Activated CD8-positive, alpha-beta memory T cell treated with anti-CD3 and anti-CD28 coated beads, Interleukin-2, amount 10 ng/mL, durations not matched to agents 7 days and 5 days (primary cell): ENCODE measurements around the gene GART. TPM values are rescaled to one million over a fixed set of nuclear protein-coding genes. Genes with fewer than 3 reads are reported as not detected.
A peak's percentile ranks its signal among the peaks of the same experiment; 100 is the strongest.

Experiments used
- ATAC-seq: fragments of 150-1000 bp; cut with Tn5 transposase; one replicate; pipeline ENCODE4 v1.10.0; 2021; ENCODE audit warnings: moderate library complexity
- CTCF ChIA-PET: fragments of 350-600 bp; sonication (Branson Sonifier 250); formaldehyde crosslinking; loops from one replicate; lab custom pipeline; 2021; ENCODE audit warnings: antibody characterized with exemption; lab: Charles Lee
- DNase-seq: peaks from one replicate; pipeline ENCODE4 v3.0.0-alpha.2; 2020
- H3K27ac Mint-ChIP-seq: one replicate; pipeline ENCODE4 v1.8.0; 2021; ENCODE audit warnings: mild to moderate bottlenecking, mixed read lengths
- H3K27me3 Mint-ChIP-seq: one replicate; pipeline ENCODE4 v1.8.0; 2021; ENCODE audit warnings: mixed read lengths
- H3K36me3 Mint-ChIP-seq: one replicate; pipeline ENCODE4 v1.8.0; 2021; ENCODE audit warnings: mild to moderate bottlenecking, mixed read lengths
- H3K4me1 Mint-ChIP-seq: one replicate; pipeline ENCODE4 v1.8.0; 2021; ENCODE audit warnings: mixed read lengths
- H3K4me3 Mint-ChIP-seq: one replicate; pipeline ENCODE4 v1.8.0; 2021; ENCODE audit warnings: mild to moderate bottlenecking, moderate library complexity, mixed read lengths
- H3K9me3 Mint-ChIP-seq: one replicate; pipeline ENCODE4 v1.8.0; 2022; ENCODE audit warnings: low read depth, mixed read lengths
- total RNA-seq, 2 experiments: library from RNA; stranded (reverse); gene quantifications; one replicate each; pipeline ENCODE4 v1.2.3, GENCODE V29; 2021

Gene GART
- total RNA-seq, 2 experiments from 2014 or later: 135 to 189 TPM

DNA sequence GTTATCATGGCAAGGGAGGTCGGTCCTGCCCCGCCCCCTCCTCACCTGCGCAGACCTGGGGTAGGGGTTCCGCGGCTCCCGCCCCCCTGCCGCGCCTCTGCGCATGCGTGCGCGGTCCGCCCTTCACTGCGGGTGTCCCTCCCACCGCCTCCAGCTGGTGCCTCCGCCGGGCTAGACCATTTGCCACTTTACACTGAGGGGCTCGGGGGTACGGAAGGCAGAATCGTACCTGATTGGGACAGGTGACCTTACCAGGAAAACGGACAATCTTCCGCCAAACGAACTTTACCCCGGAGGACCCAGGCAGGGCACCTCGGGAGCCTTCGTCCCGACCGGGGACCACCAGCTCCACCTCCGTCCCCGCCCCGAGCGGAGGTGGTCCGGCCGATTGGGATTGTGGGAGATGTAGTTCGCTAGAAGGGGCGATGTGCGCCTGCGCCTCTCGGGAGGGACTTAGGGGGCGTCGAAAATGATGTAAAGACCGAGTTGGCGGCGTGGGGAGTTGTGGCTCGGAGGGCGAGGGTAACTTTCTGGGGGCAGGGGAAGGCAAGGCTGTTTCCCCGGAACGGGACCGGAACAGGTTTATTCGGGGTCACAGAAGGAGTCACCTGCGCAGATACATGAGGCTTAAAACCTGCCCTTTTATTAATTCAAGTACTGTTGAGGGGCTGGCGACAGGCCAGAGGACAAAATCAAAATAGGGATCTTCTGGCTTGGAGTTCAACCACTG, 50.4 kb downstream of the GART start, which contains the start of gene DNAJC28:
DNAJC28 (minus strand) TSS at position 344 of the 730 bp plus-strand sequence. CDS start 2,323 bp downstream, outside the sequence.
- no peaks in the 10 kb centered on the region for H3K9me3 Mint-ChIP-seq
- DNase-seq: peak; percentile 96
- no peaks in the 10 kb centered on the region for H3K36me3 Mint-ChIP-seq
- CTCF ChIA-PET: interaction anchor here (0.9 to 3.6 kb wide), 7 partner anchors 12 to 292 kb away, joined by 3 to 27 read pairs (median 4); partner anchors contain the start of genes DONSON, GART and TMEM50B
- peak; percentile 99 for ATAC-seq
- peaks cover 12% of the 10 kb centered on the region for H3K27me3 Mint-ChIP-seq
- H3K4me3 Mint-ChIP-seq: peak within 1 kb of the TSS; percentile 82
- peak within 1 kb of the TSS; percentile 78 for H3K27ac Mint-ChIP-seq
- H3K4me1 Mint-ChIP-seq: peaks cover 10% of the 10 kb centered on the region

DNA sequence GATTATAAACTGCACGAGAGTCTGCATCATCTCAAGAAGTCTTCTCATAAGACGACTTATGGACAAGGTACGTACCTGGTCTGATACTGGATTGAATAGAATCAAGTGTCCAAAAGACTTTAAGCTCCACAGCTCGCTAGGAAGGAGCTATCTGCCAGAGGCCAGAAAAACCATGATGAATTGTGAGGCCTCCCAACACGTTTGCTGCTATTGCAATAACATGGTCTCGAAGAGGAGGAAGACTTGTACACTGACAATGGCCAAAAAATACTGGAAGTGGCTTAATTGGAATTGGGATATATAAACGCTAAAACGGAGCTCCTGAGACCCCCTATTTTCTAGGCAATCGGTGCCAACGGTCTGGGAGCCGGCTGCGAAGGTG, 50.9 kb downstream of the GART start:
- Mint-ChIP-seq H3K4me3 (peak overlapping the region; percentile 82), H3K27ac (peak overlapping the region; percentile 66), H3K36me3 (no peaks in the 10 kb centered on the region), H3K4me1 (peaks cover 10% of the 10 kb centered on the region), H3K27me3 (peaks cover 7% of the 10 kb centered on the region), H3K9me3 (no peaks in the 10 kb centered on the region)
- CTCF ChIA-PET: interaction anchor here (0.7 to 3.6 kb wide), 8 partner anchors 11 to 433 kb away, joined by 3 to 27 read pairs (median 4); partner anchors contain the start of genes DONSON, GART and TMEM50B
- DNase-seq (no peak), ATAC-seq (no peak)

DNA sequence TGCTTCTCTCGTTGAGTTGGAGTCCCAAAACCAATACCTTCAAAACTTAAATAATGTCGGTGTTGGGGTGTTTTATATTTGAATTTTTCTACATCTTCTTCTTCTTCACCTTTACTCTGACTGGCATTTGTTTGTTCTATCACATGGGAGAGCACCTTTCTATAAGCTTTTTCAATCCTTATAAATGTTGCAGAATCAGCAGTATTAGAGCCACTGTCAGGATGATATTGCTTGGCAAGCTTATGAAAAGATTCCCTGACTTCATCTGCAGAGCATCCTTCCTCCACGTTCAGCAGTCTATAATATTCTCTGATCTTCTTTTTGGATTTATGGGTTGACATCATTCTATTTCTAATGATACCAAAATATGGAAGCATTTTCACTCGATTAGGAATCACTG, 53.0 kb downstream of the GART start:
- H3K36me3 Mint-ChIP-seq: no peaks in the 10 kb centered on the region
- DNase-seq: no peak
- CTCF ChIA-PET: interaction anchor here (3.6 kb wide), 1 partner anchor 9 kb away, joined by 27 read pairs; the partner anchor contains the start of gene TMEM50B
- no peaks in the 10 kb centered on the region for H3K27me3 Mint-ChIP-seq
- H3K4me3 Mint-ChIP-seq: no peak overlapping the region
- ATAC-seq: no peak
- no peak overlapping the region for H3K27ac Mint-ChIP-seq
- peaks cover 10% of the 10 kb centered on the region for H3K4me1 Mint-ChIP-seq
- no peaks in the 10 kb centered on the region for H3K9me3 Mint-ChIP-seq

DNA sequence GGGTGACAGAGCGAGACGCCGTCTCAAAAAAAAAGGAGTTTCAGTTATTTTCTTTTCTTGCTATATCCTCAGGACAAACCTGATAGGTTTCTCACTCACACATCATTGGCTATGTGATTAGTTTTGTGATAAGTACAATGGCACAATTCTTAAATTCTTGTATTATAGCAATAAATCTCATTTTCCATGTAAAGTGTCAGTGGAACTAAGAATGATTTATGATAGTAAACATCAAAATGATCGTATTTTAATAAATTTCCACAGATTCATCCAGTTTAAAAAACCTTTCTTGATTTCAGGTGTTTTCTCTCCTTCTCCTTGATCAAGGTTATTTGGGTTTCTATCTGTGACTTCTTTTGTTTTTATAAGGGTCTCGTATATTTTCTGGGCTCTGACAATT, 53.9 kb downstream of the GART start:
- Mint-ChIP-seq H3K9me3 (no peaks in the 10 kb centered on the region), H3K27ac (no peak overlapping the region), H3K27me3 (no peaks in the 10 kb centered on the region), H3K4me1 (peaks cover 10% of the 10 kb centered on the region), H3K36me3 (no peaks in the 10 kb centered on the region), H3K4me3 (no peak overlapping the region)
- CTCF ChIA-PET: no interaction called here
- no peak for DNase-seq
- no peak for ATAC-seq

DNA sequence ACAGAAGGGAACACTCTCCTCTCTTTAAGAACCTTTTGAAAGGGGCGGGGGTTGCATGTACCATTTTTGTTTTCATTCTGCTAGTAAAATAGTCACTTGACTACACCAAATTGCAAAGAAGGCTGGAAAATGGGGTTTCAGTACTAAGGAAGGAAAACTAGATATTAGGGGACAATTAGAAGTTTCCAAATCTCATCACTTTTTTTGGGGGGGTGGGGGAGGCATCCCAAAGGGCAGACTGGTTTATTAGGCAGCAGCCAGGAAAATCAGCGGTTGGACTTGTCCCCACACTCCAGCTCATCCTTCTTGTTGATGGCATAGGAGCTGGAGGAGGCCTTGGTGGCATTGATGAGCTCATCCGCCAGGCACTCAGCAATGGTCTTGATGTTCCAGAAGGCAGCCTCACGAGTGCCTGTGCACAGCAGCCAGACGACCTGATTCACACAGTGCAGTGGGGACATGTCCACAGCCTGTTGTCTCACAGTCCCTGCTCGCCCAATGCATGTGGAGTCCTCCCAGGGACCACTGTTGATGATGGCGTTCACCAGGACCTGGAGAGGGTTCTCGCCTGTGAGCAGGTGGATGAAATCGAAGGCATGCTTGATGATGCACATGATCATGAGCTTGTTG, 60.5 kb downstream of the GART start:
- no peaks in the 10 kb centered on the region for H3K9me3 Mint-ChIP-seq
- H3K27me3 Mint-ChIP-seq: no peaks in the 10 kb centered on the region
- ATAC-seq (no peak), DNase-seq (no peak)
- H3K36me3 Mint-ChIP-seq: no peaks in the 10 kb centered on the region
- H3K4me3 Mint-ChIP-seq: peak overlapping the region; percentile 91
- peaks cover 13% of the 10 kb centered on the region for H3K4me1 Mint-ChIP-seq
- H3K27ac Mint-ChIP-seq: no peak overlapping the region
- CTCF ChIA-PET: interaction anchor here (0.6 to 1.1 kb wide), 3 partner anchors 36 to 1074 kb away, joined by 3 read pairs; partner anchors contain the start of gene GART

DNA sequence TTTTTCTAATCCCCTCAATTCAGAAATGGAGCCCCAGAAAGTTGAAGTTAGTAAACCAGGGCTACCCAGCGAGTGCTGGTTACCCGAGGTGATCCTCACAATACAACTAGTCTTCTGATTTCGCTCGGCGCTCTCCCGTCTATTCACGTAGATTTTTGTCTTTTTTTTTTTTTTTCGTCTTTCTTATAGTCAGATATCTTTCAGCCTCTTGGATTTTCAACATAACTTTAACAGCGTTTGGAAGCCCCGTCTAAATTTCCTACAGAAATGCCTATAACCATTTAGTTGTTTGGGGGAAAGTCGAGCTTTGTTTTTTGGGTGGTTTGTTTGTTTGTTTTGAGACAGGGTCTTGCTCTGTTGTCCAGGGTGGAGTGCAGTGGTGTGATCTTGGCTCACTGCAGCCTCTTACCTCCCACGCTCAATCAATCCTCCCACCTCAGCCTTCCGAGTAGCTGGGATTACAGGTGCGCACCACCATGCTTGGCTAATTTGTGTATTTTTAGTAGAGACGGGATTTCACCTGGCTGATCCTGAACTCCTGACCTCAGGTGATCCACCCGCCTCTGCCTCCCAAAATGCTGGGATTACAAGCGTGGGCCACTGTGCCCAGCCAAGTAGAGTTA, 61.3 kb downstream of the GART start:
- Mint-ChIP-seq H3K27me3 (no peaks in the 10 kb centered on the region), H3K27ac (peak overlapping the region; percentile 89), H3K9me3 (no peaks in the 10 kb centered on the region), H3K4me1 (peaks cover 13% of the 10 kb centered on the region), H3K36me3 (no peaks in the 10 kb centered on the region), H3K4me3 (peak overlapping the region; percentile 91)
- ATAC-seq: no peak
- no peak for DNase-seq
- CTCF ChIA-PET: interaction anchor here (0.6 to 2.3 kb wide), 9 partner anchors 10 to 281 kb away, joined by 3 to 27 read pairs (median 4); partner anchors contain the start of genes DNAJC28 and DONSON

DNA sequence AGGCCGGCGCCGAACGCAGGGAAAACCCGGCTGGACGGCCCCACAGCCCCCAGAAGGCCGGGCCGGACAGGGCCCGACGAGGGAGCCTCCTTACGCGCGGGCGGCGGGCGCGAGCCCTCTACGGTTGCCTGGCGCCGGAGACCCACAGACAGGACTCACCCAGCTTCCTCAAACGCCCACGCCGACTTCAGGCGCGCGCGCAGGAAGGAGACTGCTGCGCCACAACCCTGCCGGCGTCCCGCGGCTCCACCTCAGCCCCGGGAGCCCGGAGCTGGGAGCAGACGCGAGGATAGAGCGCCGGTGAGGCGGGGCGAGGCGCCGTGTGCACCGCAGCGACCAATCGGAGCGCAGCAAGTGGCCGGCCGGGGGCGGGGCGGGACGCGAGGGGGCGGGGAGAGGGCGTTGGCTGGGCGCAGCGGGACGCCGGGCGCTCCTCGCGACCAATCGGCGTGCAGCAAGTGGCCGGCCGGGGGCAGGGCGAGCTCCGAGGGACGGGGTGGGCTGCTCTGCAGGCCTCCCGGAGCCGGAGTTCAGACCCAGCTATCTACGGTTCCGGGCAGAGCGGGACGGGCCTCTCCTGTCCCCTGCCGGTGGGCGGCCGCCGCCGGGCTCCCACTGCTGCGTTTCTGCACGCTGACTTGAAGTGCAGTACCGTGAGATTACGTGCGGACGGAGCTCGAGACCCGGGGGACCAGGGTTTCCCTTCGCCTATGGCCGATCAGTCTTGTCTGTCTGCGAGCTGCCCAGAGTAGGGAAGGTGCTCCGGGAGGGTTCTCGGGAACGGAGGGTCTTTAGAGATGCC, 62.0 kb downstream of the GART start, which contains the start of gene TMEM50B:
TMEM50B (minus strand) TSS at position 296 of the 802 bp plus-strand sequence. CDS start 11,089 bp downstream, outside the sequence.
- H3K9me3 Mint-ChIP-seq: no peaks in the 10 kb centered on the region
- CTCF ChIA-PET: interaction anchor here (0.6 to 2.3 kb wide), 13 partner anchors 10 to 280 kb away, joined by 3 to 27 read pairs (median 3); partner anchors contain the start of genes DNAJC28 and DONSON
- H3K4me3 Mint-ChIP-seq: peak within 1 kb of the TSS; percentile 91
- peak; percentile 94 for ATAC-seq
- H3K27ac Mint-ChIP-seq: peak within 1 kb of the TSS; percentile 89
- H3K36me3 Mint-ChIP-seq: no peaks in the 10 kb centered on the region
- DNase-seq: peak; percentile 96
- peaks cover 13% of the 10 kb centered on the region for H3K4me1 Mint-ChIP-seq
- no peaks in the 10 kb centered on the region for H3K27me3 Mint-ChIP-seq

DNA sequence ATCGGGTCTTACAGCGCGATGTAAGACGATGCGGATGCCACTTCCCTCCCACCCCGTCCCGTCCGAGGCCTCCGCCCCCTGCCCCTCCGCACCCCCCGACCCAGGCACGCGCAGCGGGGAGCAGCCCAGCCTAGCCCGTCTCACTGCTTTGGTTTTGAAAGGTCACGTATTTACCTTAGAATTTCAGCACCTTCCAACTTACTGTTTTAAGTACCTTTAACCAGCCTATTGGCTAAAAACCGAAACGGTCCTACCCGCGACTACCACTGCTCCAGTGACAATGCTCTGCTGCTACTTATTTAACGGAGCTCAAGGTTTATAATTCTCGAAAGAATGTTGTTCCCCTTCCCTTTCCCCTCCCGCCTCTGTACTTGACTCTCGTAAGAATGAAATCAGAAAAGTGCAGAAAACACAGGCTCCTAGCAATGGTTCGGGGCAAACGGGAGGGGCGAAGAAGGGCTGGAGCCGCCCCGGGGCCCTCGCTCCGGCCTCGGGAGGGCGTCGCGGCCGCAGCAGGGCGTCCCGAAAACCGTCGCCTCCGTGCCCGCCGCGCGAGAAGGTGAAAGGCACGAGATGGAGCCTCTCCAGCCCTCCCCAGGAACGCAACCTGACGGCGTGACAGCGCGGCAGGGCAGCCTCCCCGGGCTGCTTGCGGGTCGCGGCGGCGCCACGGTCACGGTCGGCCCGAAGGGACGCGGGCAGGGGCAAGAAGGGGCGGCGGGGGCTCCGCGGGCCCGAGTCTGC, 62.8 kb downstream of the GART start:
- CTCF ChIA-PET: interaction anchor here (0.9 to 2.3 kb wide), 9 partner anchors 11 to 279 kb away, joined by 3 to 27 read pairs (median 3); partner anchors contain the start of genes DNAJC28 and DONSON
- Mint-ChIP-seq H3K9me3 (no peaks in the 10 kb centered on the region), H3K4me3 (peak overlapping the region; percentile 91), H3K4me1 (peaks cover 13% of the 10 kb centered on the region), H3K27me3 (no peaks in the 10 kb centered on the region), H3K36me3 (no peaks in the 10 kb centered on the region), H3K27ac (peak overlapping the region; percentile 86)
- peak; percentile 14 for ATAC-seq
- DNase-seq: peak; percentile 64

DNA sequence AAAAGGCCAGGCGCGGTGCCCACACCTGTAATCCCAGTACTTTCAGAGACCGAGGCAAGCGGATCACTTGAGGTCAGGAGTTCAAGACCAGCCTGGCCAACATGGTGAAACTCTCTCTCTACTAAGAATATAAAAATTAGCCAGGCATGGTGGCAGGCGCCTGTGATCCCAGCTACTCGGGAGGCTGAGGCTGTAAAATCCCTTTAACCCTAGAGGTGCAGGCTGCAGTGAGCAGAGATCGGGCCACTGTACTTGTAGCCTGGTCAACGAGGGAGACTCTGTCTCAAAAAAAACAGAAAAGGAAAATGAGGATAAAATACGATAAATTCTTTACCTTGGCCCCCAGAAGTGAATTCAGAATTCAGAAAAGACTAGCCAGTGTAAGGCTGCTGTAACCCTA, 63.7 kb downstream of the GART start:
- CTCF ChIA-PET: no interaction called here
- peak overlapping the region; percentile 91 for H3K4me3 Mint-ChIP-seq
- peaks cover 13% of the 10 kb centered on the region for H3K4me1 Mint-ChIP-seq
- DNase-seq (no peak), ATAC-seq (no peak)
- H3K9me3 Mint-ChIP-seq: no peaks in the 10 kb centered on the region
- no peaks in the 10 kb centered on the region for H3K27me3 Mint-ChIP-seq
- H3K36me3 Mint-ChIP-seq: peaks cover 6% of the 10 kb centered on the region
- peak overlapping the region; percentile 86 for H3K27ac Mint-ChIP-seq

DNA sequence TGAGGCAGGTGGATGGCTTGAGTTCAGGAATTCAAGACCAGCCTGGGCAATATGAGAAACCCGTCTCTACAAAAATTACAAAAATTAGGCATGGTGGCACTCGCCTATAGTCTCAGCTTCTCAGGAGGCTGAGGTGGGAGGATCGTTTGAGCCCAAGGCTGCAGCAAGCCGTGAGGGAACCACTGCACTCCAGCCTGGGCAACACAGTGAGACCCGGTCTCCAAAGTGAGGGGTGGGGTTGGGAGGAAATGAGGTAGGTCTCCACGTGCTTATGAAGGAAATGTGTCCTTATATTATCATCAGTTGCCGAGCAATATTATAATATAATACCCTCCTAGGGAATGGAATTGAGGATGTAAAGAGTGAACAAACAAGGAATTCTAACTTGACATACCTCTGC, 64.9 kb downstream of the GART start:
- no peak for DNase-seq
- Mint-ChIP-seq H3K27ac (no peak overlapping the region), H3K9me3 (no peaks in the 10 kb centered on the region), H3K4me3 (no peak overlapping the region), H3K4me1 (peaks cover 13% of the 10 kb centered on the region), H3K27me3 (no peaks in the 10 kb centered on the region), H3K36me3 (peaks cover 9% of the 10 kb centered on the region)
- ATAC-seq: no peak
- CTCF ChIA-PET: no interaction called here

DNA sequence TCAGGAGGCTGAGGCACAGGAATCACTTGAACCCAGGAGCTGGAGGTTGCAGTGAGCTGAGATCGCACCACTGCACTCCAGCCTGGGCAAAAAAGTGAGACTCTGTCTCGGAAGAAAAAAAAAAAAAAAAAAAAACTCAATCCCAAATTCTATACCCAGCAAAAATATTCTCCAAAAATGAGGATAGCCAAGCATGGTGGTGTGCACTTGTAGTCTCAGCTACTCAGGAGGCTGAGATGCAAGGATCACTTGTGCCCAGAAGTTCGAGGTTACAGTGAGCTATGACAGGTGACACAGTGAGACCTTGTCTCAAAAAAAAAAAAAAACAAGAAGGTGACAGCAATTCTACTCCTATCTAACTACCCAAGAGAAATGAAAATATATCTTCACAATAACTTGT, 68.6 kb downstream of the GART start:
- Mint-ChIP-seq H3K27ac (no peak overlapping the region), H3K36me3 (peaks cover 9% of the 10 kb centered on the region), H3K9me3 (no peaks in the 10 kb centered on the region), H3K4me3 (no peak overlapping the region), H3K27me3 (no peaks in the 10 kb centered on the region), H3K4me1 (peaks cover 4% of the 10 kb centered on the region)
- no peak for ATAC-seq
- CTCF ChIA-PET: interaction anchor here (0.7 to 1.0 kb wide), 4 partner anchors 14 to 479 kb away, joined by 3 to 4 read pairs (median 4); no protein-coding TSS in a partner anchor
- DNase-seq: no peak

DNA sequence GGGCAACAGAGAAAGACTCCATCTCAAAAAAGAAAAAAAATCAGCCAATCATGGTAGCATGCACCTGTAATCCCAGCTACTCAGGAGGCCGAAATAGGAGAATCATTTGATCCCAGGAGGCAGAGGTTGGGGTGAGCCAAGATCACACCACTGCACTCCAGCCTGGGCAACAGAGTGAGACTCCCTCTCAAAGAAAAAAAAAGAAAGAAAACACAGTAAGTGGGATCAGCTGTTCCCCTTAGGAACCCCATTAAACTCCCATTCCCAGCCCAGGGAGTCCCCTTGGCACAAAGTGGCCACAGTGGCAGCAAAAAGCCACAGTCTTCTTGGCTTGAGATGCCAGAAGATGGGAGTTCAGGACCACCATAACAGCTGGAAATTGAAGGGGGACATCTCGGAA, 71.2 kb downstream of the GART start:
- peaks cover 12% of the 10 kb centered on the region for H3K36me3 Mint-ChIP-seq
- ATAC-seq: no peak

More for the DNA sequence above, 71.2 kb downstream of the GART start:
- Mint-ChIP-seq H3K27ac (no peak overlapping the region), H3K4me1 (no peaks in the 10 kb centered on the region), H3K9me3 (no peaks in the 10 kb centered on the region), H3K27me3 (no peaks in the 10 kb centered on the region), H3K4me3 (no peak overlapping the region)
- no peak for DNase-seq
- CTCF ChIA-PET: no interaction called here
